Globus pallidus (tissue), 1 donor: Measurements from ENCODE around the gene PCDHGB2.
"Not testable (repeated sequence)": the region's sequence is repeated elsewhere in the genome, so short reads cannot be mapped to it uniquely, and the experiment has no call there.

Experiments
- DNase-seq: peaks from one replicate; pipeline ENCODE4 v3.0.0-alpha.2; 2015; ENCODE audit warnings: low spot score

PCDHGB2 gene

GRCh38 chr5:141359790-141360426 lies at the start of gene PCDHGB2:
Gene PCDHGB2, plus strand, starts transcription at chr5:141359994. Its CDS starts 142 bp downstream, at chr5:141360136.
- DNase-seq: peak; percentile 35

GRCh38 chr5:141313711-141314110 lies 46.1 kb upstream of the PCDHGB2 start:
- no peak for DNase-seq

GRCh38 chr5:141316963-141317362 lies 42.8 kb upstream of the PCDHGB2 start:
- not testable (repeated sequence) for DNase-seq

- no peak for DNase-seq
Observed at GRCh38 chr5:141319202-141319601, 40.6 kb upstream of the PCDHGB2 start.

DNA sequence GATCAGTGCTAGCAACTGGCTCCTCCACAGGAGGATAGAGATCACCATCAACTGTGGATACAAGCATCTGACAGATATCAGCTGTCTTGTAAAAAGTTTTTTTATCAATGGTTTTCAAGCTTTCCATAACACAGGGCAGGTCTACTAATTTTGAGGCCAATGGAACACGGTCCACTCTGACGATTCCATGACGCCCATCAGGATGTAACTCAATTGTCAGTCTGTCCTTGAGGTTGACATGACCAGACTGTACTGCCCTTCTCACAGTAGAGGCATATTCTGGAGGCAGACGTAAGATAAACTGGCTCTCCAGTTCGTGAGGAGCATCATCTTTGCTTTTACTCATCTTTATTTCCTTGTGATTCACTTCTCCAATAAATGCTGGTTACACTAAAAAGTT lies 40.1 kb upstream of the PCDHGB2 start:
- DNase-seq: no peak

- DNase-seq: peak; percentile 91
Observed at GRCh38 chr5:141320225-141321169, 39.3 kb upstream of the PCDHGB2 start, which contains the start of gene TAF7. Gene TAF7, minus strand, starts transcription at chr5:141320784. Its CDS starts 740 bp downstream, at chr5:141320044.

- DNase-seq: no peak
Observed at GRCh38 chr5:141322261-141322660, 37.5 kb upstream of the PCDHGB2 start.

- peak; percentile 80 for DNase-seq
Observed at GRCh38 chr5:141326088-141326854, 33.5 kb upstream of the PCDHGB2 start.

DNA sequence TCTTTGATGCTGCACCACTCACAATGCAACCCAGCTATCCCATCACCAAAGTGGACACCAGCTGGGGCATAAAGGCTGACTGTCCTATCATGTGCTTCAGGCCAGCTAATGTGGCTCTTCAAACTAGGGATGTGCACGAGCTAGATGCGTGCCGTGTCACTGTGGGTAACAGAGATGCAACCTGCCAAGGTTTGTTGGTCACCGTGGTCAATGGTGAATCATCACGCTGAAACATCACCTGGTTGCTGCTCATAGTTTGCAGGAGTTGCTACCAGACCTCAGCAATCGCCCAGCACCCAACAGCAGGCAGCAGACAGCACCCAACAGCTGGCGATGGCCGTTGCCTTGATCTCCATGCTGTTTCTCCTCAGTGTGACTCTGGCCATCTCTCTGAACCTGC lies 31.6 kb upstream of the PCDHGB2 start:
- DNase-seq: no peak

DNA sequence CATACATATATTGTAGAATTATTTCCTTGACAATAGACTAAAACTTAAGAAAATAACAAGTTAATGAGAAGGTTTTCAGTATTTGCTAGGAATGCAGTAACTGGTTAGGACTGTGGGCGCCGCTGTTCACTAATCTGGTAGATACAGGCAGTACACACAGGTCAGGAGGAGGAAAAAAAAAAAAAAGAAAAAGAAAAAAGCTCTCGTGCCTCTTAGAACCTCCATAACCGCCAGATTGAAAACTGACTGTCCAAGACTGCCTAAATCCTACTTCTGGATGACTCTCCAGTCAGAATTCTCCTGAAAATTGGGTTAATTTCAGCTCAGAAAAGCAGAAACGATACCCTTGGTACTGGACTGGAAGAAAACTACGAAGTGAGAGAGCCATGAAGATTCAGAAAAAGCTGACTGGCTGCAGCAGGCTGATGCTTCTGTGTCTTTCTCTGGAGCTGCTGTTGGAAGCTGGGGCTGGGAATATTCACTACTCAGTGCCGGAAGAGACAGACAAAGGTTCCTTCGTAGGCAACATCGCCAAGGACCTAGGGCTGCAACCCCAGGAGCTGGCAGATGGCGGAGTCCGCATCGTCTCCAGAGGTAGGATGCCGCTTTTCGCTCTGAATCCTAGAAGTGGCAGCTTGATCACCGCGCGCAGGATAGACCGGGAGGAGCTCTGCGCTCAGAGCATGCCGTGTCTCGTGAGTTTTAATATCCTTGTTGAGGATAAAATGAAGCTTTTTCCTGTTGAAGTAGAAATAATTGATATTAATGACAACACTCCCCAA lies 29.3 kb upstream of the PCDHGB2 start, which contains the start of gene PCDHGA1:
PCDHGA1 (plus strand) TSS at position 216 of the 782 bp plus-strand sequence.
- no peak for DNase-seq

DNA sequence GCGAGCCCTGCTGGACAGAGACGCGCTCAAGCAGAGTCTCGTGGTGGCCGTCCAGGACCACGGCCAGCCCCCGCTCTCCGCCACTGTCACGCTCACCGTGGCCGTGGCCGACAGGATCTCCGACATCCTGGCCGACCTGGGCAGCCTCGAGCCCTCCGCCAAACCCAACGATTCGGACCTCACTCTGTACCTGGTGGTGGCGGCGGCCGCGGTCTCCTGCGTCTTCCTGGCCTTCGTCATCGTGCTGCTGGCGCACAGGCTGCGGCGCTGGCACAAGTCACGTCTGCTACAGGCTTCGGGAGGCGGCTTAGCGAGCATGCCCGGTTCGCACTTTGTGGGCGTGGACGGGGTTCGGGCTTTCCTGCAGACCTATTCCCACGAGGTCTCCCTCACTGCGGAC lies 27.2 kb upstream of the PCDHGB2 start:
- DNase-seq: not testable (repeated sequence)

- DNase-seq: no peak
Observed at GRCh38 chr5:141338538-141339306, 21.1 kb upstream of the PCDHGB2 start, which contains the start of gene PCDHGA2. Gene PCDHGA2, plus strand, starts transcription at chr5:141338760.

DNA sequence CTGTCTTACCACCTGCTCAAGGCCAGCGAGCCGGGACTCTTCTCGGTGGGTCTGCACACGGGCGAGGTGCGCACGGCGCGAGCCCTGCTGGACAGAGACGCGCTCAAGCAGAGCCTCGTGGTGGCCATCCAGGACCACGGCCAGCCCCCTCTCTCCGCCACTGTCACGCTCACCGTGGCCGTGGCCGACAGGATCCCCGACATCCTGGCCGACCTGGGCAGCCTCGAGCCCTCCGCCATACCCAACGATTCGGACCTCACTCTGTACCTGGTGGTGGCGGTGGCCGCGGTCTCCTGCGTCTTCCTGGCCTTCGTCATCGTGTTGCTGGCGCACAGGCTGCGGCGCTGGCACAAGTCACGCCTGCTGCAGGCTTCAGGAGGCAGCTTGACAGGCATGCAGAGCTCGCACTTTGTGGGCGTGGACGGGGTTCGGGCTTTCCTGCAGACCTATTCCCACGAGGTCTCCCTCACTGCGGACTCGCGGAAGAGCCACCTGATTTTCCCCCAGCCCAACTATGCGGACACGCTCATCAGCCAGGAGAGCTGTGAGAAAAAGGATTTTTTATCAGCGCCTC lies 18.9 kb upstream of the PCDHGB2 start:
- DNase-seq: not testable (repeated sequence)

DNA sequence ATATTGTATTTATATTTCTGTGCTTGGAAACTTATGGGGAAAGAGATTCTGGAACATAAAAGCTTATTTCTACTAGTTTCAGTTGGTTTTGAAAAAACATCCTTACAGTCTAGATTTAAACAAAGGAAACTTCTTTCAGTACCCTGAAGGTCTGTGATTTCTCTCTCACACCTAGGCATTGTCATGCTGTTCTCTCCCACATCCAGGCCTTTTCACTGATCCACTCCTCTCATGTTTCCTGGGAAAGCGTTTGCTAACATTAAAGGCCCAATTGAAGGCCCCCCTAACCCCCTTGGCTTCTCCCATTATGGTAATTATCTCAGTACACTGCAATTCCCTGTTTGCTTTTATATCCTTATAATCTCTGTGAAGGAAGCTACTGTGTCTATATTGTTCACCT lies 17.0 kb upstream of the PCDHGB2 start:
- no peak for DNase-seq

DNA sequence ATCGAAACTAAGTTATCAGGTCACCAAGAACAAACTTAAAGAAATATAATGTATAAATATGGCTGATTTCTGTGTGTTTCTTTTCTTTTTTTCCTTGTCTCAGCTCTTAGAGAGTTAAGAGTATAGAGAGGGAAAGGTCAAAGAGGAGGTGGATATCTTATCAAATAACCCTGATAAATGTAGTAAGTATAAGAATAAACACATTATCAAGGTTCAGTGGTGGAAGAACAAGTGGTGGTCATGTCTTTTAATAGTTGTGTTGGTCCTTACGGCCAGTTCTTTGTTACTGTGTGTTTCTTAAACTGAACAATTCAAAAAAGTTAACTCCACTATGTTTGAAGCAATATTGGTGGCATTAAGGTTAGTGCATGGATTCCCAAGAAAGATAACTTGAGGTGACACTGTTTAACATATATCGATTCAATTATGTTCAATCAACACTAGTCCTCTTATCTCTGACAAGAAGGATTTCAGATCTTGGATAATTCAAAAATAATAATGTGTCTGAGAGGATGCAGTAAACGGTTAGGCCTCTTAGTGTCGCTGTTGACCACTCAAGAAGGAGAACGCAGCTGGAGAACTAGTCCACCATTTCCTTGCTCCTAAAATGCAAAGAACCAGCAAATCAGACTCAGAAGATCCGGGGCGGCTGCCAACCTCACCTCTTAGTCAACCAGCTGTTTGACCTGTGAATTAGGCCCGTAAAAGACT lies 16.4 kb upstream of the PCDHGB2 start, which contains the start of gene PCDHGA3:
PCDHGA3 (plus strand) TSS at position 588 of the 711 bp plus-strand sequence. CDS start 205 bp downstream, outside the sequence.
- no peak for DNase-seq

- no peak for DNase-seq
Observed at GRCh38 chr5:141343953-141344463, 15.8 kb upstream of the PCDHGB2 start.

GRCh38 chr5:141345327-141345726 lies 14.5 kb upstream of the PCDHGB2 start:
- DNase-seq: no peak

GRCh38 chr5:141346017-141346416 lies 13.8 kb upstream of the PCDHGB2 start:
- DNase-seq: not testable (repeated sequence)
